HG02610 (cell line): ENCODE data around the gene DHRS9.
"Not testable (repeated sequence)": the region's sequence is repeated elsewhere in the genome, so short reads cannot be mapped to it uniquely, and the experiment has no call there.

Experiments
- ATAC-seq: cut with Tn5 transposase; IDR thresholded peaks from one replicate; pipeline ENCODE4 v1.9.1; 2021; ENCODE audit warnings: mild to moderate bottlenecking, moderate library complexity; ENCODE audit not compliant: unreplicated experiment

DHRS9 gene

DNA sequence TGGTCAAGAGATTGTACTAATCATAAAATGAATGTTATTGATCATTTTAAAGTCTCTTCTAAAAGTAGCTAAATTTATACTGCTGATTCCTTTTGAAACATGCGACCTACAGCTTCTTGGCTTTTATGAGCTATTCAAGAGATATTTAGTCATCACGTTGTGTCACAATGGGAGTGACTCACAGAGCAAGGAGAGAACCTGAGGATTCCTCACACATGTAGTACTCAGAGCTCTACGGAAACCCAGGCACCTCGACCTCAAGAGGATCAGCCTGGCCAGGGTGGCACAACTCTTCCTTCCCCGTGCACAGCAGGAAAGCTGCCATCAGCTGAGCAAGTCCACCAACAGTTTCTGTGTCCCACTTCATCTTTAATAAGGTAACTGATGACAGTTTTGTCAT, at the start of gene DHRS9:
Gene DHRS9, plus strand, starts transcription at position 223 of the 400 bp plus-strand sequence. CDS start 12,019 bp downstream, outside the sequence.
- ATAC-seq = no peak

DNA sequence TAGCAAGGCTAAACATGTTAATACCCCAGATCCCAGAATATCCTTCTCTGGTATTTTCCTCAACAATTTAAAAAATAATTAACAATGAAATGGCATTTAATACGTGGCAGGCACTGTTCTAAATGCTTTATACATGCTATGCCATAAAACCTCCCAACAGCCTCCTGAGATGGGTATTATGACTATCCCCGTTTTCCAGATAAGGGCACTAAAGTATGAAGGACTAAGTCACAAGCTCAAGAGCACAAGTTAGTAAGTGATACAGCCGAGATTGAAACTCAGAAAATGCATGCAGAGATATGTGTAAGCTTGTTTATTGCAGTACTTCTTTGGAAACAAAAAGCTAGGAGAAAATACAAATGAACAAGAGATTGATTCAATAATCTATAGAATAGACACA, 46.2 kb upstream of the DHRS9 start:
- no peak for ATAC-seq

DNA sequence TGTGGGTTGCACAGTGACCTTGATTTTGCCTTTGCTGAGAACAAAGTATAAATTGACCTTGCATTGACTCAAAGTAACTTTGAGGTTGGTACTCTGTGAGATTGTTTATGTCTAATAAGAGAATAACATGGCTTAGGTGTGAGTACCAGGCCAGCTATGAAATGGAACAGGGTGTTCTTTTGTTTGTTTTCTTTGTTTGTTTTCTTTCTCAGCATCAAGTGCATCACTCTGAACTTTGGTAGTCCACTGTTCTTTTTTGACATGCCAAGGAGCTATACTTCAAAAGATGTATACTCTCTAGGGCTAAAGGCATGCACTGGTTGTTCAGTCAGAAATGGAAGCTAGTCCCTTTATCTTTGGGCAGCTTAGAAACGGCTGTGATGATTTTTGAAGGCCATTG, 43.3 kb upstream of the DHRS9 start:
- no peak for ATAC-seq

DNA sequence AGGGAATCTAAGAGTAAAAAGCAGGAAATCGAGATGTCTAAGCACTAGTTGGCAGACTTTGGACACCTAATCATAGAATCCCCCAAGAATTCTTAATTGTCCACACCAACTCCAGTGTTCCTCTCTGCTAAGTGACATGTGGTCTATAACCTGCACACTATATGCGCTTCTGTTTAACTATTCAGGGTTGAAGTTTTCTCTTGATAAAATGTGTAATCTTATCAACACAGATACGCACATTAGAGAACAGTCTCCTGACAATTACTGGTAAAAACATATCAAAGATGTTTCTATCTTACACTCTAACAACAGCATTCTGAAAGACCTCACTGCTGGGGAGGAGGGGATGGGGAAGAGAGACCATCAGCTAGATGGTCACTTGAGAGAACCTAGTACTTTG, 42.1 kb upstream of the DHRS9 start:
- no peak for ATAC-seq

DNA sequence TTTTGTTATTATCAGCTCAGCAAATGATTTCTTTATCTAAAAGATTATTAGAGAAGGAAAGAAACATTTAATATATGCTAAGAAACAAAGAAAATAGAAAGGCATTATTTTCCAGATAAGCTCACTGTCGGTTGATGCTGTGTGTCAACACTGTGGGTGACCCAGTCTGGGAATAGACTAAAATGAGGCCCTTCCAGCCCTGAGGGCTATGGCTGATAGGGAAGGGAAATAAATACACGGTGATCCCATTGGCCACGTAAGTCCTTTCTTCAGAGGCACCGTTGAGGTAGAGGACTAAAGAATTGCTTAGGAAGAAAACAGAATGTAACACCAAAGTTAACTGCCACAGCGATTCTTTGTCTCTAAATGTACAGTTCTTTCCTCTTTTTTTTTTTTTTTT, 40.0 kb upstream of the DHRS9 start:
- no peak for ATAC-seq

DNA sequence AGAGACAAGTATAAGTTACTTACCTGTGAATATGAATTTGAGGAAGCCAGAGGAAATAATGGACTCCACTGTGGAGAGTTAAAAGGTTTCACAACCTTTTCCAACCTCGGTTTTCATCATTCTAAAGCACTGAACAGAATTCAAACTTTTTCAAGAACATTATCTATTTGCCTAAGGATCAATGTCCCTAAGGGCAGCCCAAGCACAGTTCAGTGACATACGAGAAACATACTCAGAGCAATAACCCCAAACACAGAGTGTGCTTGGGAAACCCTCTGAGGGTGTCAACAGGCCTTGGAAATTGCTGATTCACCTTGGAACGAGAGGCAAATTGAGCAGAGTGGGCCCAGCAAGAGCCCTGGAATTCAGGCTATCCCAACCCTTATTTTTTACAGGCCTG, 38.2 kb upstream of the DHRS9 start, which contains the start of gene ABCB11:
Gene ABCB11, minus strand, starts transcription at position 123 of the 400 bp plus-strand sequence. CDS start 13,199 bp downstream, outside the sequence.
- no peak for ATAC-seq

DNA sequence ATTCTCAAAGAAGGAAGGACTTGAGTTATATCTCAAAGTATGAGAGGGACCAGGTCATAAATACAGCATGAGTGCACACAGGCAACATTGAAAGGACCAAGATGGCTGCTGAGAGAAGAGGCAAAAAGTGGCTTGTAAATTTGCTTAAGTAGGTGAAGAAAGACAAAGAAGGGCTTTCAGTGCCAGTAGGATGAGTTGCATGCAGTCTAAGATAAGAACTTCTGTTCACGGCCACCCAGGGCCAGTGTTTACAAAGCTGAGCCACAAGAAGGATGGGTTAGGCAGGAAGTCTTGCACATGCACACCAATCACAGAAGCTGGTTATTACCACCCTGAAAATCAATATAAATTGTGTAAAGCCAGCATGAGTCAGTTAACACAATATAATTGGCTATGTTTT, 35.1 kb upstream of the DHRS9 start:
- no peak for ATAC-seq

DNA sequence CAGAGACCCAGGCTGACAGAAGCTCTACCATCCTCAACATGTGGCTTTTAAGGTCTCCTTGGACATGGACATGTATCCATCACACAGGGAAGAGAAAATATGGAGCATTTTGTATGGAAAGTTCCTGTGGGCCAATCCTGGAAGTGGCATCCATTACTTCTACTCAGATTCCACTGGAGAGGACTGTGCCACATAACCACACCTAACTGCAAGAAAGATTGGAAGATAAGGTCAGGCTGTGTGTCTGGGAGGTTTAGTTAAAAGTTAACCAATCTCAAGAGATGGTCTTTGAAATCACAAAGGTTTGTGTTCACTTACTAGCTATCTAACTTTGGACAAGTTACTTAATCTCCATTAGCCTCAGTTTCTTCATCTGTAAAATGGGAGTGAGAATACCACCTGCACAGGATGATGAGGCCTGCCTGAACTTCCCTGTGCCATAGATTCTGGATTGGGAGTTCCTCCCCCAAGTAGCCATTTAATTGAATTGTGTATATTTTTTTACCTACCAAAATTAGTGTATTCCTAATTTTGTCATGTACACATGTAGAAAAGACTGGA, 34.3 kb upstream of the DHRS9 start:
- no peak for ATAC-seq

DNA sequence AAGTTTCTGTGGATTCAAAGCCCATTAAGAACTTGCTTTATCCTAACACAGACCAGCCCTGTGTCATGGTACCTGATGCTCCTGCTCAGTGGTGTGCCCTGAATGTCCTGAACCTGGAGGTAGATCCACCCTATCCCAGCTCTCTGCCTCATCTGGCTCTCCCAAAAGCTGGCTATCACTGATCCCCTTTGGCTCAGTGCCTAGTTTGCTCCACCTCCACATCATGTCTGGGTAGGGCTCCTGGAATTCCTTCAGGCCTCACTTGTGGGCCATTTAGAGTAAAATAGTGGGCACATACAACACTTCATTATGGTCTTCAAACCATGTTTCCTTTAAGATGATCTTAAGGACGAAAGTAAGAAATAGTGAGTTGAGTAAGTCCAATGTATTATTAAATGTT, 33.5 kb upstream of the DHRS9 start:
- ATAC-seq = no peak

DNA sequence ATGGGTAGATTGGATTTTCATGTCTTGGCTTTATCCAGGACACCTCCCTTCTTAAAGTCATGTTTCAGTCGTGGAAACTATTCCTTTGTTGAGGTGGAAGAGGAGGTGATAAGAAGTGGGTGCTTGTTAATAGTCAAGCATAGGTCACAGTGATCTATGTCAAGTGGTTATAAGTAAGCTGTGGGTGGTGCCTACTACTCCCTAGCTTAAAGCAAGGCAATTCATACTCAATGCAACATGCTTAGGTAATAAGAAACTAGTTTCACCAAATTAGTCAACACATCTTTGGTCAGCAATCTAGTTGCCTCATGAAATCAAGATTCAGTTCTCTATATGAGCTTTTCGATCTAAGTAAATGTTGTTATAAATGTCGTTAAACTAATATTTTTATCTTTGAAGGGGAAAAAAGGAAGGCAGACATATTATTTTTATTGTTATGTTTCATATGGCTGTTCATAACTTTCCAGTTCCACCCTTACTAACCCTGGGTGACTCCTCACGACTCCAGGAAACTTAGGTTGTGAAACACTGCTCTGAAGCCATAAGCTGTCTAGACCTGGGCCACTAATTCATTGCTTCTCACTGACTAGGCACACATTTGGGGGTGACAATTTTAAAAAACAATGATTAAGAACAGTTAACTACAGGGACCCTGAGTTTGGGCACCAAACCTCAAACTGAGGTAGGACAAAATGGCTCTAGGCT, 32.5 kb upstream of the DHRS9 start:
- ATAC-seq = peak; percentile 42

DNA sequence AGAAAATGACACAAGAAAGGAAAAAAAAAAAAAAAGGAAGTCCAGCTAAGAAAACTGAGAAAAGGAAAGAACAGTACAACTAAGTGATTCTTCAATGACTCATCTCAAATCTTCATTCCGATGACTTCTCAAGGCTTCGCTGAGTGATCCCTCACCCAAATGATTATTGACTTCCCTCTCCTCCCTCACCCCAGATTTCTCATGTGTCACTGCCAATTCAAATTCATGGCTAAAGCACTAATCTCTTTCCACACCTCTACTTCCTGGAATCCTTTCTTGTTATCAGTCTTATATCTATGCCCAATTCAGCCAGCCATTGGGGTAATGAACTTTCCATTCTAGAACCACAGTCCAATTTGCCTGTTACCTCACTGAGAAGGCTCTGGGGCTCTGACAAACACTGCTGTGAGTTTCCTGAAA, 31.0 kb upstream of the DHRS9 start:
- peak; percentile 89 for ATAC-seq

DNA sequence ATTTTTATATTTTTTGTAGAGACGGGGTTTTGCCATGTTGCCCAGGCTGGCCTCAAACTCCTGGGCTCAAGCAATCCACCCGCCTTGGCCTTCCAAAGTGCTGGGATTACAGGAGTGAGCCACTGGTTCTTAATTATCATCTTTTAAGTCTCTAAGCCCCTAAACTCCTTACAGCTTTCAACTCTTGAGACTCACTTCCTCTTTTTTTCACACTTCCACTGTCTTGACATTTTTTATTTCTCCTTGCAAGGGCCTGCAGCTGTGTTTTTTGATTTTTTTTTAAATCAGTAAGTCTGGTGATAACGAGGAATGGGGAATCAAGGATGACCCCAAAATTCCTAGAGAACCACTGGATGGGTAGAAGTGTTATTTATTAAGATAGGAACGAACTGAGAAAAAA, 29.7 kb upstream of the DHRS9 start:
- no peak for ATAC-seq

DNA sequence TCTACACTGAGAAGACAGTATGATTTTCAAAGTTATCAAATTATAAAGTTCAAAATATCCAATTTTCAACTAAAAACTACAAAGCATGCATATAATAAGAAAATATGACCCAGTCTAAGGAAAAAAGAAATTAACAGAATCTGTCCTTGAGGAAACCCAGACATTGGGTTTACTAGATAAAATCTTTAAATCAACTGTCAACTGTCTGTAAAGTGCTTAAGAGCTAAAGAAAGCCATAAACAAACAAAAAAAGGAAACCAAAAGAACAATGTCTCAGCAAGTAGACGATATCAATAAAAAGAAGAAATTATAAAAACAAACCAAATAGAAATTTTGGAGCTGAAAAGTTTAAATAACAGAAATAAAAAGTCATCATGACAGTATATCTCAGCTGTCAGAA, 27.8 kb upstream of the DHRS9 start:
- no peak for ATAC-seq

DNA sequence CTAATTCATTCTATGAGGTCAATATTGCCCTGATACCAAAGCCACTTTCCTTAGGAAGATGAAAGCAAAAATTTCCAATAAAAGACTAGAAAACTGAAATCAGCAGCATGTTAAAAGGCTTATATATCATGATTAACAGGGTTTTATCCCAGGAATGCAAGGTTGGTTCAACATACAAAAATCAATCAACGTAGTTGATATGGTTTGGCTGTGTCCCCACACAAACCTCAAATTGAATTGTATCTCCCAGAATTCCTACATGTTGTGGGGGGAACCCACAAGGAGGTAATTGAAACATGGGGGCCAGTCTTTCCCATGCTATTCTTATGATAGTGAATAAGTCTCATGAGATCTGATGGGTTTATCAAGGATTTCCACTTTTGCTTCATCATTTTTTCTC, 26.5 kb upstream of the DHRS9 start:
- no peak for ATAC-seq

DNA sequence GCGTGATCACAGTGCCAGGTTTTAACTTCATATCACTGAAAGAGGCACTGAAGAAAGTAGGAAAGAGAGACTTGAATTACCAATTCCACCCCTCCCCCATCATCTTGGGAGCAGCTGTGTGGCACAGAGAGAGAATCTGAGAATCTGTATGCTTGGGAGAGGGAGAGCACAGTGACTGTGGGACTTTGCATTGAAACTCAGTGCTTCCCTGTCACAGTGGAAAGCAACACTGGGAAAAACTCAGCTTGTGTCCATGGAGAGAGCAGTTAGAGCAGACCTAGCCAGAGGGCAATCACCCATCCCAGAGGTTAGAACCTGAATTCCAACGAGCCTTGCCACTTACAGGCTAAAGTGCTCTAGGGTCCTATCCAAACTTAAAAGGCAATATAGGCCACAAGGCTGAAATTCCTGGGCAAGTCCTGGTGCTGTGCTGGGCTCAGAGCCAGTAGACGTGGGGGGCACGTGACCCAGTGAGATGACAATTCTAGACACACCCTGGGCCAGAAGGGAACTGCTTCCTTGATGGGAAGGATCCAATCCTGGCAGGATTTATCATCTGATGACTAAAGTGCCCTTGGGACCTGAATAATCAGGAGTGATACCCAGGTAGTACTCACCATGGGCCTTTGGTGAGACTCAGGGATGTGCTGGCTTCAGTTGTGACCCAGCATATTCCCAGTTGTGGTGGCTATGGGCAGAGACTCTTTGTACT, 22.8 kb upstream of the DHRS9 start:
- ATAC-seq = no peak

DNA sequence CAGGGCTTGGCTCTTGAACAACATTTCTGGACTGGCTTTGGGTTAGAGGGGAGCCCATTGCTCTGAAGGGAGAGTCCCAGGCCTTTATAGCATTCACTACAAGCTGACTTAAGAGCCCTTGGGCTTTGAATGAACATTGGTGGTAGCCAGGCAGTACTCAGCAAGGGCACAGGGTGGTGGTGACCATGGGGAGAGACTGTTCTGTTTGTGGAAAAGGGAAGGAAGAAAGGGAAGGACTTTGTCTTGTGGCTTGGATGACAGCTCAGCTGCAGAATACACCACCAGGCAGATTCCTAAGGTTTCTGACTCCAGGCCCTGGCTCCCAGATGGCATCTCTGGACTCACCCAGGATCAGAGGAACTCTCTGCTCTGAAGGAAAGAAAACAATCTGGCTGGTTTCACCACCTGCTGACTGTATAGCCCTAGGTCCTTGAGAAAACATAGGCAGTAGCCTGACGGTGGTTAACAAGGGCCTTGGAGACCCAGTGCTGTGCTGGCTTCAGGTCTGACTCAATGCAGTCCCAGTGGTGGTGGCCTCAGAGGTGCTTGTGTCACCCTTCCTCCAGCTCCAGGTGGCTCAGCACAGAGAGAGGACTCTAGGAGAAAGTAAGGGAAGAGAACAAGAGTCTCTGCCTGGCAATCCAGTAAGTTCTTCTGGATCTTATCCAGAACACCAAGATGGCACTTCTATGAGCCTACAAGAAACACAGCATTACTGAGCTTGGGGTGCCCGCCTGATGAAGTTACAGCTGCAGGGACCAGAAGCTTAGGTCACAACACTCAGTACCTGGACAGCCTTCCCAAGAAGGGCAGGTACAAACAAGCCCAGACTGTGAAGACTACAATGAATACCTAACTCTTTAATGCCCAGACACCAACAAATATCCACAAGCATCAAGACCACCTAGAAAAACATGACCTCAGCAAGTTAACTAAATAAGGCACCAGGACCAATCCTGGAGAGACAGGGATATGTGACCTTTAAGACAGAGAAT, 21.8 kb upstream of the DHRS9 start:
- ATAC-seq = no peak

DNA sequence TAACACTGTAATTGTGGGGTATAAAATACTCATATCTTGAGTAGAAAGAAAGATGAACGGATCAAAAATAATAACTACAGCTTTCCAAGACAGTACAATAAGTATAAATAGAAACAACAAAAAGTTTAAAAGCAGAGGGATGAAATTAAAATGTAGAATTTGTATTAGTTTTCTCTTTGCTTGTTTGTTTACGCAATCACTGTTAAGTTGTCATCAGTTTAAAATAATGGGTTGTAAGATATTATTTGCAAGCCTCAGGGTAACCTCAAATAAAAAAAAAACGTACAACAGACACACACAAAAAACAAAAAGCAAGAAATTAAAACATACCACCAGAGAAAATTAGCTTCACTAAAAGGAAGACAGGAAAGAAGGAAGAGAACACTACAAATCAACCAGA, 20.2 kb upstream of the DHRS9 start:
- no peak for ATAC-seq

DNA sequence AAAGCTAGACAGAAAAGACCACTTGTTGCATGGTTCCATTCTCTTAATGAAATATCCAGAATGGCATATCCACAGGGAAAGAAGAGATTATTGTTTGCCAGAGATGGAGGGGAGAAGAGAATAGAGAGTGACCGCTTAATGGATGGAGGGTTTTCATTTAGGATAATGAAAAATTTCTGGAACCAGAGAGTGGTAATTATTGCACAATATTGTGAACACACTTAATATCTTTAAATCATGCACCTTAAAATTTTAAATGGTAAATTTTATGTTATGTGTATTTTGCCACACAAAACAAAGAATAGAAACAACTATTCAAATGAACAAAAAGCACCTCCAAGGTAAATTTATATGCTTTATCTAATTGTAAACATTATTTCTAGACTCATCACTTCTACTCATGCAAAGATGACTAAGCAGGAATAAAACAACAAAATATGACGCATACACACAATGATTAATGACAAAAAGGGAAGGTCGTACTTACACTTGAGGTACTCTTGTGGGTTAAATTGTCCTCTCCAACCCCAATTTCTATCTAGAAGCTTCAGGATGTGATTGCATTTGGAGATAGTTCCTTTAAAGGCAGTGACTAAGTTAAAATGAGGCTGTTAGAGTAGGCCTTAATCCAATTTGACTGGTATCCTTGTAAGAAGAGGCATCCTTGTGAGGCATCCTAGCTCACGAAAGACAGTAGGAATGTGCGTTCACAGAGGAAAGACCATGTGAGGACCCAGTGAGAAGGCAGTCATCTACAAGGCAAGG, 18.7 kb upstream of the DHRS9 start:
- ATAC-seq = no peak

DNA sequence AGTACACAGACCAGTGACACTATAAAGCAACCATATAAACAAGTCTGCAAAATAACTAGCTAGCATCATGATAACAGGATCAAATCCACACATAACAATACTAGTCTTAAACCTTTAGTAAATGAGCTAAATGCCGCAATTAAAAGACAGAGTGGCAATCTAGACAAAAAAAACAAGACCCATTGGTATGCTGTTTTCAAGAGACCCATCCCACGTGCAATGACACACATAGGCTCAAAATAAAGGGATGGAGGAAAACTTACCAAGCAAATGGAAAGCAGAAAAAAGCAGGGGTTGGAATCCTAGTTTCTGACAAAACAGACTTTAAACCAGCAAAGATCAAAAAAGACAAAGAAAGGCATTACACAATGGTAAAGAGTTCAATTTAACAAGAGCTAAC, 14.8 kb upstream of the DHRS9 start:
- not testable (repeated sequence) for ATAC-seq

DNA sequence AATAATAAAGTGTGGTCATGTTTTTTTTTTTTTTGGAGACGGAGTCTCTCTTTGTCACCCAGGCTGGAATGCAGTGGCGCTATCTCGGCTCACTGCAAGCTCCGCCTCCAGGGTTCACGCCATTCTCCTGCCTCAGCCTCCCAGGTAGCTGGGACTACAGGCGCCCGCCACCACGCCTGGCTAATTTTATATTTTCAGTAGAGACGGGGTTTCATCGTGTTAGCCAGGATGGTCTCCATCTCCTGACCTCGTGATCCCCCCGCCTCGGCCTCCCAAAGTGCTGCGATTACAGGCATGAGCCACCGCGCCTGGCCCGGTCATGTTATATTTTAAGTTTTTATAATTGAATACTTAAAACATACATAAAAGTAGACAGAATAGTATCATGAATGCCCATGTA, 5.2 kb upstream of the DHRS9 start:
- ATAC-seq = not testable (repeated sequence)
